Ascending aorta (tissue), 2 donors: ENCODE measurements around the gene SLC25A6. TPM values are rescaled to one million over a fixed set of nuclear protein-coding genes. Genes with fewer than 3 reads are reported as not detected.
"Not testable (repeated sequence)": the region's sequence is repeated elsewhere in the genome, so short reads cannot be mapped to it uniquely, and the experiment has no call there.

ENCODE experiments used
- DNase-seq, 2 donors: peaks; one replicate each; pipeline ENCODE4 v3.0.0-alpha.2; 2019; ENCODE audit warnings: low spot score in 2 of 2
- H3K27ac ChIP-seq, 2 donors: fragments of 200-600 bp; sonication (generic); one replicate each; pipeline ENCODE4 v1.5.1; 2016 to 2017; ENCODE audit warnings: mild to moderate bottlenecking in 1 of 2
- H3K27me3 ChIP-seq: fragments of 200-600 bp; sonication (generic); one replicate; pipeline ENCODE4 v1.5.1; 2017
- H3K36me3 ChIP-seq, 2 donors: fragments of 200-600 bp; sonication (generic); one replicate each; pipeline ENCODE4 v1.5.1; 2016
- H3K4me1 ChIP-seq, 2 donors: fragments of 200-600 bp; sonication (generic); one replicate each; pipeline ENCODE4 v1.5.1; 2016 to 2017; ENCODE audit warnings: mild to moderate bottlenecking in 1 of 2
- H3K4me3 ChIP-seq, 2 donors: fragments of 200-600 bp; sonication (generic); one replicate each; pipeline ENCODE4 v1.5.1; 2016 to 2017; ENCODE audit warnings: mild to moderate bottlenecking in 1 of 2
- H3K9me3 ChIP-seq, 2 donors: fragments of 200-600 bp; sonication (generic); one replicate each; pipeline ENCODE4 v1.5.1; 2016
- CTCF ChIP-seq, 3 experiments: fragments of 200-600 bp in 2 of 3; fragments of 450-650 bp in 1 of 3; sonication (generic) in 2 of 3; IDR thresholded peaks; one replicate each; pipeline ENCODE4 v1.5.1; 2016 to 2019; ENCODE audit warnings: antibody characterized with exemption in 3 of 3, mild to moderate bottlenecking in 1 of 3, moderate library complexity in 1 of 3
- intact Hi-C: fragments of 100-400 bp; cut with DNase I; formaldehyde crosslinking; loops from one replicate; pipeline ENCODE4 v1.15.1; 2023
- total RNA-seq: library from RNA; depleted of rRNA; stranded (reverse); fragments of >200 nt; gene quantifications from one replicate; pipeline ENCODE4 v1.1.0, GENCODE V29; 2016

SLC25A6 gene
- total RNA-seq, 1 donor from 2014 or later, result 535 TPM

DNA sequence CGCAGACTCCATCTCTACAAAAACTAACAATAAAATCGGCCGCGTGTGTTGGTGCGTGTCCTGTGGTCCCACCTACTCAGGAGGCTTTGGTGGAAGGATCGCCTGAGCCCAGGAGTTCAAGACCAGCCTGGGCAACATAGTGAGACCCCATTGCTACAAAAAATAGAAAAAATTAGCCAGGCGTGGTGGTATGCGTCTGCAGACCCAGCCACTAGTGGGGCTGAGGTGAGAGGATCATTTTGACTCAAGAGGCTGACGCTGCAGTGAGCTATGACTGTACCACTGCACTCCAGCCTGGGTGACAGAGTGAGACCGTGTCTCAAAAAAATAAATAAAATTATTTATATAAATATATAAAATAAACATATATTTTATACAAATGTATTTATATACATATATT, 38.5 kb upstream of the SLC25A6 start:
- TF ChIP-seq CTCF (IDR thresholded peaks at IDR 0.05), result no peak
- DNase-seq, result no peak

GRCh38 chrX:1427756-1428155, 35.8 kb upstream of the SLC25A6 start:
- Histone ChIP-seq H3K4me3 (no peak overlapping the region), H3K27ac (no peak overlapping the region), H3K27me3 (no peaks in the 10 kb centered on the region), H3K4me1 (no peaks in the 10 kb centered on the region), H3K36me3 (peaks cover 32 to 55% of the 10 kb centered on the region in 2 donors), H3K9me3 (peaks cover 1 to 2% of the 10 kb centered on the region in 2 donors)
- TF ChIP-seq CTCF (IDR thresholded peaks at IDR 0.05), result no peak
- intact Hi-C loops, result no loop called here
- DNase-seq, result no peak

More for the DNA sequence above, 38.5 kb upstream of the SLC25A6 start:
- Histone ChIP-seq H3K4me1 (no peaks in the 10 kb centered on the region), H3K36me3 (peaks cover 28 to 58% of the 10 kb centered on the region in 2 donors), H3K9me3 (no peaks in the 10 kb centered on the region), H3K27ac (no peak overlapping the region), H3K27me3 (no peaks in the 10 kb centered on the region), H3K4me3 (no peak overlapping the region)
- intact Hi-C loops, result no loop called here

DNA sequence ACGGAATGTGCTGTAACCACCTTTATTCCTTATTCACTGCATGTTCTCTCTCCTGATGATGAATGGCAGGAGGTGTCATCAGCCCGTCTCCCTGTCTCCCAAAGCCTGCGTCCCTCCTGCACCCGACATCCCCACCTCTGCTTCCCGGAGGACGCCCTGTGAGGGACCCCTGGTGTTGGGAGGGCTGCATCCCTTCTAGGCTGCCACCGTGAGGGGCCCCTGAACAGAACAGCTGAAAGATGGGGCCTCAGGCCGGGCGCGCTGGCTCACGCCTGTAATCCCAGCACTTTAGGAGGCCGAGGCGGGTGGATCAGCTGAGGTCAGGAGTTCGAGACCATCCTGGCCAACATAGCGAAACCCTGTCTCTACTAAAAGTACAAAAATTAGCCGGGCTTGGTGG, 34.4 kb upstream of the SLC25A6 start:
- intact Hi-C loops, DNase-seq: not testable (repeated sequence)
- H3K36me3 ChIP-seq, result peaks cover 41 to 60% of the 10 kb centered on the region in 2 donors

DNA sequence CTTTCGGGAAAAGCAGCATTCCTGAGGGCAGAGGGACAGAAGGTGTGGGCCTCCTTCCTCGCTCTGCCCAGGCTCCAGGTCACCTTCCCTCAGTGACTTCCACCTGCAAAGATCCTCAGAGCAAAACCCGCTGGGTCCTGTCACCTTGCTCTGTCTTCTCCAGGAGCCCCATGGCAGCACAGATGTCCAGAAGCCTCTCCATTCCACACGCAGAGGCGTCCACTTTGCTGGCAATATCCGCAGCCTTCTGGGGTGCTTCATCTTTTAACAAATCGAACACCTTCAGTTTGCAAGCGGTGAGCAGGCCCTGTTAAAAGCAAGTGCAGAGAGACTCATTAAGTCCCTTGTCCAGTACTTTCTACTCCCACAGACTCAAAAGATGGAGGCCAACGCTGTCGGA, 33.5 kb upstream of the SLC25A6 start:
- Histone ChIP-seq H3K27ac (no peak overlapping the region), H3K27me3 (no peaks in the 10 kb centered on the region), H3K9me3 (peaks cover 6 to 9% of the 10 kb centered on the region in 2 donors), H3K4me3 (no peak overlapping the region), H3K36me3 (peaks cover 44 to 67% of the 10 kb centered on the region in 2 donors), H3K4me1 (no peaks in the 10 kb centered on the region)
- intact Hi-C loops, result no loop called here
- no peak for DNase-seq
- no peak for TF ChIP-seq CTCF (IDR thresholded peaks at IDR 0.05)

More for the DNA sequence above, 34.4 kb upstream of the SLC25A6 start:
- not testable (repeated sequence) for H3K4me1 ChIP-seq, H3K4me3 ChIP-seq, H3K27me3 ChIP-seq, H3K9me3 ChIP-seq, H3K27ac ChIP-seq

GRCh38 chrX:1424147-1424851, 32.4 kb upstream of the SLC25A6 start:
- Histone ChIP-seq H3K36me3 (peaks cover 48 to 75% of the 10 kb centered on the region in 2 donors), H3K9me3 (peaks cover 6 to 9% of the 10 kb centered on the region in 2 donors), H3K4me3 (no peak overlapping the region), H3K4me1 (no peaks in the 10 kb centered on the region), H3K27ac (no peak overlapping the region), H3K27me3 (no peaks in the 10 kb centered on the region)
- no peak for TF ChIP-seq CTCF (IDR thresholded peaks at IDR 0.05)
- DNase-seq, result no peak
- intact Hi-C loops, result no loop called here

DNA sequence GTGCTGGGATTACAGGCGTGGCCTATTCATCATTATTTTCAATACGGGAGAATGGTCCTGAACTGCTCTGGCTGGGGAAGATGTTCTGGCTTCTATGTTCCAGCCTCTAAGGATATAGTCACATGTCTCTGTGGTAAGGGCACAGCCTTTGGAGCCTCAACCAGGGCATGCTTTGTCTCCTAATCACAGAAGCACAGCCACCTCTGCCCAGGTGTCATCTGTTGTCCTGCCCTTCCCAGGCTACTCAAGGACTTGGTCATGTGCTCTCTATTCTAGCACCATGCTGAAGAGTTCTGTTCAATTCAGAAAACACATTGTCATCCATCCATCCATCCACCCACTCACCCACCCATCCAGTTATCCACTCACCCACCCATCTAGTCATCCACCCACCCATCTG, 31.3 kb upstream of the SLC25A6 start:
- H3K4me1 ChIP-seq, result no peaks in the 10 kb centered on the region
- H3K9me3 ChIP-seq, result peaks cover 6 to 13% of the 10 kb centered on the region in 2 donors
- no peak overlapping the region for H3K4me3 ChIP-seq
- H3K27me3 ChIP-seq, result no peaks in the 10 kb centered on the region
- H3K27ac ChIP-seq, result no peak overlapping the region
- DNase-seq, result no peak
- intact Hi-C loops, result no loop called here
- H3K36me3 ChIP-seq, result peaks cover 58 to 86% of the 10 kb centered on the region in 2 donors
- no peak for TF ChIP-seq CTCF (IDR thresholded peaks at IDR 0.05)
